PC-3 (cell line): ENCODE results near the gene ADCY3. TPM values are rescaled to one million over a fixed set of nuclear protein-coding genes. Genes with fewer than 3 reads are reported as not detected.

Experiments
- ATAC-seq: fragments of 200-7000 bp; cut with Tn5 transposase; 2 replicates; pipeline ENCODE4 v1.9.1; 2020; ENCODE audit warnings: mild to moderate bottlenecking, moderate library complexity
- BruUV-seq: library from RNA; stranded (reverse); fragments of 400-500 nt; replicated peaks from 2 replicates; lab custom pipeline; 2021; lab: Mats Ljungman, UMichigan
- CTCF ChIA-PET: fragments of 300-600 bp; sonication (Branson Sonifier 250); formaldehyde crosslinking; loops from one replicate; lab custom pipeline; 2022; ENCODE audit warnings: antibody characterized with exemption; lab: Charles Lee
- POLR2A ChIA-PET: fragments of 300-600 bp; sonication (Branson Sonifier 250); formaldehyde crosslinking; loops from one replicate; lab custom pipeline; 2022; ENCODE audit warnings: antibody characterized with exemption; ENCODE audit not compliant: unreplicated experiment; lab: Charles Lee
- DNase-seq: peaks from one replicate; pipeline ENCODE4 v3.0.0-alpha.2; 2015
- H2AFZ ChIP-seq: fragments of 300-600 bp; sonication (generic); 2 replicates; pipeline ENCODE4 v1.6.0; 2016; ENCODE audit warnings: antibody characterized with exemption, low read length
- H3F3A ChIP-seq: fragments of 300-600 bp; sonication (generic); one replicate; pipeline ENCODE4 v1.6.0; 2017; ENCODE audit warnings: antibody characterized with exemption, low read length, control low read depth, mild to moderate bottlenecking; ENCODE audit not compliant: unreplicated experiment
- H3K27ac ChIP-seq: fragments of 300-600 bp; sonication (generic); 2 replicates; pipeline ENCODE4 v1.5.1; 2016; ENCODE audit warnings: mild to moderate bottlenecking, low read length
- H3K27me3 ChIP-seq: fragments of 300-600 bp; sonication (generic); 2 replicates; pipeline ENCODE4 v1.6.1; 2016; ENCODE audit warnings: low read length, mixed read lengths
- H3K36me3 ChIP-seq: fragments of 300-600 bp; sonication (generic); 2 replicates; pipeline ENCODE4 v1.6.1; 2016; ENCODE audit warnings: low read depth, mixed run types, low read length, mixed read lengths
- H3K4me1 ChIP-seq: fragments of 300-600 bp; sonication (generic); 2 replicates; pipeline ENCODE4 v1.5.1; 2016; ENCODE audit warnings: low read length; ENCODE audit not compliant: insufficient read depth
- H3K4me2 ChIP-seq: fragments of 300-600 bp; sonication (generic); 2 replicates; pipeline ENCODE4 v1.6.0; 2016; ENCODE audit warnings: low read length
- H3K4me3 ChIP-seq: fragments of 300-600 bp; sonication (generic); 2 replicates; pipeline ENCODE4 v1.5.1; 2016; ENCODE audit warnings: mild to moderate bottlenecking, low read length, mixed read lengths
- H3K79me2 ChIP-seq: fragments of 300-600 bp; sonication (generic); 2 replicates; pipeline ENCODE4 v1.6.1; 2017; ENCODE audit warnings: low read length, mixed read lengths
- H3K9ac ChIP-seq: fragments of 300-600 bp; sonication (generic); 2 replicates; pipeline ENCODE4 v1.6.0; 2016; ENCODE audit warnings: mild to moderate bottlenecking, low read length
- H3K9me2 ChIP-seq: fragments of 300-600 bp; sonication (generic); replicated peaks from 2 replicates; pipeline ENCODE4 v1.6.1; 2016; ENCODE audit warnings: mixed run types, low read length, mixed read lengths
- H3K9me3 ChIP-seq: fragments of 300-600 bp; sonication (generic); 2 replicates; pipeline ENCODE4 v1.6.1; 2016; ENCODE audit warnings: low read length, mixed read lengths
- H4K20me1 ChIP-seq: fragments of 300-600 bp; sonication (generic); 2 replicates; pipeline ENCODE4 v1.6.1; 2016; ENCODE audit warnings: low read length, mixed read lengths
- EZH2 ChIP-seq: fragments of 300-600 bp; sonication (generic); IDR thresholded peaks from one replicate; pipeline ENCODE4 v1.6.1; 2017; ENCODE audit warnings: antibody characterized with exemption, mild to moderate bottlenecking, low read length; ENCODE audit not compliant: unreplicated experiment
- EZH2phosphoT487 ChIP-seq: fragments of 300-600 bp; sonication (generic); IDR thresholded peaks from 2 replicates; pipeline ENCODE4 v1.6.1; 2018; ENCODE audit warnings: mild to moderate bottlenecking, antibody characterized with exemption, low read length, borderline replicate concordance
- intact Hi-C: fragments of 100-400 bp; cut with micrococcal nuclease; formaldehyde crosslinking; loops from 2 replicates; pipeline ENCODE4 v1.9.0; 2023
- total RNA-seq: library from RNA; depleted of rRNA; stranded (reverse); fragments of >200 nt; gene quantifications from 2 replicates; pipeline ENCODE4 v1.2.3, GENCODE V29; 2014
- TF ChIP-seq, protein P1 (sequence below): fragments of 300-600 bp; sonication (generic); conservative IDR thresholded peaks from 2 replicates; pipeline ENCODE4 v1.5.1; 2017; ENCODE audit warnings: antibody characterized with exemption, low read depth, mild to moderate bottlenecking, low read length

Gene ADCY3
- total RNA-seq, 1 experiment from 2014 or later: 52.0 TPM

DNA sequence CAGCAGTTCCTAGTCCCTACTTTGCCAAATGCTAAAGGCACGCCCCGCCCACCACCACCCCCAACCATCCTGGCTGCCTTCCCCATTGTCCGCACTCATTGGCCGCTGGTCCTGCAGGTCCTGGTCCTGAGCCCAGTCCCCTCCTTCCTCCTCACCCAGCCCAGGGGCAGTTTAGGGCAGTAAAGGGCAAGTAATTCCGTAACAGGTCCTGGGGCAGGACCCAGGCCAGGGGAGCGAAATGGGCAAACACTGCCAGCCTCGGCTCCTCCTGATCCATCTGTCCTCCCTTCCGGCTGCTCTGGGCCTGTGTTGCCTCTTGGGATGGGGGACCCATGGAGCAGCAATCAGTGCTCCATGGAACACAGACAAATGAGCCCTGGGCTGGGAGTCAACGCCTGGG is 6.1 kb downstream of the ADCY3 start:
- H3F3A ChIP-seq: no peaks in the 10 kb centered on the region
- H3K36me3 ChIP-seq: no peaks in the 10 kb centered on the region; the same call in 1 of the 2 replicates
- TF ChIP-seq EZH2 (no peak), EZH2phosphoT487 (no peak)
- TF ChIP-seq, protein P1, sequence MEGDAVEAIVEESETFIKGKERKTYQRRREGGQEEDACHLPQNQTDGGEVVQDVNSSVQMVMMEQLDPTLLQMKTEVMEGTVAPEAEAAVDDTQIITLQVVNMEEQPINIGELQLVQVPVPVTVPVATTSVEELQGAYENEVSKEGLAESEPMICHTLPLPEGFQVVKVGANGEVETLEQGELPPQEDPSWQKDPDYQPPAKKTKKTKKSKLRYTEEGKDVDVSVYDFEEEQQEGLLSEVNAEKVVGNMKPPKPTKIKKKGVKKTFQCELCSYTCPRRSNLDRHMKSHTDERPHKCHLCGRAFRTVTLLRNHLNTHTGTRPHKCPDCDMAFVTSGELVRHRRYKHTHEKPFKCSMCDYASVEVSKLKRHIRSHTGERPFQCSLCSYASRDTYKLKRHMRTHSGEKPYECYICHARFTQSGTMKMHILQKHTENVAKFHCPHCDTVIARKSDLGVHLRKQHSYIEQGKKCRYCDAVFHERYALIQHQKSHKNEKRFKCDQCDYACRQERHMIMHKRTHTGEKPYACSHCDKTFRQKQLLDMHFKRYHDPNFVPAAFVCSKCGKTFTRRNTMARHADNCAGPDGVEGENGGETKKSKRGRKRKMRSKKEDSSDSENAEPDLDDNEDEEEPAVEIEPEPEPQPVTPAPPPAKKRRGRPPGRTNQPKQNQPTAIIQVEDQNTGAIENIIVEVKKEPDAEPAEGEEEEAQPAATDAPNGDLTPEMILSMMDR: no peak
- no TSS peak for BruUV-seq
- no peaks in the 10 kb centered on the region for H3K9me3 ChIP-seq
- H3K9me2 ChIP-seq: no peaks in the 10 kb centered on the region
- ATAC-seq (no peak), DNase-seq (no peak)
- no peak overlapping the region for H2AFZ ChIP-seq
- POLR2A ChIA-PET: interaction anchor here (0.7 kb wide), 1 partner anchor 503 kb away, joined by 5 read pairs; no protein-coding TSS in a partner anchor
- no peak overlapping the region for H3K27ac ChIP-seq
- CTCF ChIA-PET: no interaction called here
- H3K4me2 ChIP-seq: no peak overlapping the region
- H3K27me3 ChIP-seq: no peaks in the 10 kb centered on the region
- peaks cover 17% of the 10 kb centered on the region for H3K4me1 ChIP-seq
- H3K79me2 ChIP-seq: peaks cover 34% of the 10 kb centered on the region
- no peak overlapping the region for H3K4me3 ChIP-seq
- H4K20me1 ChIP-seq: peaks cover 13% of the 10 kb centered on the region; the same call in 1 of the 2 replicates
- H3K9ac ChIP-seq: no peak overlapping the region
- intact Hi-C loops: no loop called here

- H3F3A ChIP-seq: no peaks in the 10 kb centered on the region
- CTCF ChIA-PET: no interaction called here
- POLR2A ChIA-PET: interaction anchor here (0.7 kb wide), 1 partner anchor 504 kb away, joined by 5 read pairs; no protein-coding TSS in a partner anchor
Observed at GRCh38 chr2:24912986-24913385, 7.1 kb downstream of the ADCY3 start.

GRCh38 chr2:24912523-24912922 is 7.5 kb downstream of the ADCY3 start:
- Histone ChIP-seq H3K27ac (no peak overlapping the region), H3K79me2 (peaks cover 20% of the 10 kb centered on the region), H3K9ac (no peak overlapping the region), H3K9me3 (no peaks in the 10 kb centered on the region), H4K20me1 (0 out of 2 replicates have a peak, but pooled peaks cover 7% of the 10 kb centered on the region), H3K4me2 (no peak overlapping the region), H3K27me3 (no peaks in the 10 kb centered on the region), H3F3A (no peaks in the 10 kb centered on the region), H3K9me2 (no peaks in the 10 kb centered on the region), H3K4me1 (0 out of 2 replicates have a peak, but pooled peaks cover 3% of the 10 kb centered on the region), H2AFZ (no peak overlapping the region), H3K4me3 (no peak overlapping the region), H3K36me3 (no peaks in the 10 kb centered on the region; the same call in 1 of the 2 replicates)
- DNase-seq (no peak), ATAC-seq (no peak)
- no TSS peak for BruUV-seq
- CTCF ChIA-PET: no interaction called here
- intact Hi-C loops: no loop called here
- POLR2A ChIA-PET: no interaction called here
- TF ChIP-seq EZH2phosphoT487: no peak
- TF ChIP-seq, protein P1: no peak
- TF ChIP-seq EZH2: no peak

More at GRCh38 chr2:24912986-24913385, 7.1 kb downstream of the ADCY3 start:
- H3K4me3 ChIP-seq: no peak overlapping the region
- H2AFZ ChIP-seq: no peak overlapping the region
- H3K9ac ChIP-seq: no peak overlapping the region
- H3K79me2 ChIP-seq: peaks cover 25% of the 10 kb centered on the region
- no peaks in the 10 kb centered on the region for H3K9me2 ChIP-seq
- no peak overlapping the region for H3K4me2 ChIP-seq
- H3K27ac ChIP-seq: no peak overlapping the region
- no TSS peak for BruUV-seq
- 0 out of 2 replicates have a peak, but pooled peaks cover 11% of the 10 kb centered on the region for H4K20me1 ChIP-seq
- TF ChIP-seq EZH2 (no peak), EZH2phosphoT487 (no peak)
- TF ChIP-seq, protein P1: no peak
- ATAC-seq: no peak
- no peaks in the 10 kb centered on the region for H3K27me3 ChIP-seq
- intact Hi-C loops: no loop called here
- H3K9me3 ChIP-seq: no peaks in the 10 kb centered on the region
- H3K36me3 ChIP-seq: no peaks in the 10 kb centered on the region; the same call in 1 of the 2 replicates
- DNase-seq: no peak
- H3K4me1 ChIP-seq: peaks cover 8% of the 10 kb centered on the region; the same call in 1 of the 2 replicates
